ENCODE data around the gene RBM44.

DNA sequence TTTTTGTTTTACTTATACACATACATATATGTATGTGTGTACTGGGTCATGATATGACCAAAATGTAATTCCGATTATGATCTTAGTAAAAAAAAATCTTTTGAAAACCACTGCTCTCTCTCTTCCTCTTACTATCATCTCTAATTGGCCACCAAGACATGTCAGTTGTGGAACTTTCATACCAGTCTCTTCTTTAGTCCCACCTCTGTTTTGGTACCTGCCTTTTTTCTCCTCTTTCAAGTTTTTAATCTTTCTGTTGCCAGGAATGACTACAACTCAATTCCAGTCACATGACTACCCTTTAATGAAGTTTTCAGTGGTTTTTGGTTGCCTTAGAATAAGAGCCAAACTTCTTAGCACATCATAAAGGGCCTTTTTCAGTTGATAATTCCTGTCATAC is 17.1 kb downstream of the RBM44 start:
- TF ChIP-seq CTCF (IDR thresholded peaks at IDR 0.05), result no peak
- TF ChIP-seq POLR2A (IDR thresholded peaks at IDR 0.05), result no peak

Measured in testis (tissue), 2 donors.